Gastrocnemius medialis (tissue), 4 donors: ENCODE data around the gene MED12L. TPM values are rescaled to one million over a fixed set of nuclear protein-coding genes. Genes with fewer than 3 reads are reported as not detected.

Experiments
- ATAC-seq, 2 donors: fragments of 150-250 bp; one replicate each; pipeline ENCODE4 v1.9.1; 2016
- DNase-seq, 2 donors: peaks; one replicate each; pipeline ENCODE4 v3.0.0-alpha.2; 2019
- H3K27ac ChIP-seq, 4 donors: fragments of 200-600 bp; sonication (generic); 1 replicate in 1 of 4; 2 replicates in 3 of 4; pipeline ENCODE4 v1.5.1; 2016 to 2018; ENCODE audit warnings: mild to moderate bottlenecking in 2 of 4, moderate library complexity in 1 of 4
- H3K27me3 ChIP-seq, 3 donors: fragments of 200-600 bp; sonication (generic) in 2 of 3; 1 replicate in 1 of 3; 2 replicates in 2 of 3; pipeline versions ENCODE4 v1.5.1 to v1.6.0; 2016 to 2019; ENCODE audit warnings: mild to moderate bottlenecking in 1 of 3, moderate library complexity in 1 of 3
- H3K36me3 ChIP-seq, 2 donors: fragments of 200-600 bp; sonication (generic) in 1 of 2; one replicate each; pipeline ENCODE4 v1.5.1; 2017 to 2018
- H3K4me1 ChIP-seq, 2 donors: fragments of 200-600 bp; sonication (generic) in 1 of 2; one replicate each; pipeline ENCODE4 v1.5.1; 2016 to 2017; ENCODE audit warnings: mild to moderate bottlenecking in 2 of 2
- H3K4me3 ChIP-seq, 4 donors: fragments of 200-600 bp; sonication (generic) in 3 of 4; 1 replicate in 1 of 4; 2 replicates in 3 of 4; pipeline ENCODE4 v1.5.1; 2016 to 2019; ENCODE audit warnings: mild to moderate bottlenecking in 2 of 4
- H3K9me3 ChIP-seq, 3 donors: fragments of 200-600 bp; sonication (generic) in 2 of 3; 1 replicate in 1 of 3; 2 replicates in 2 of 3; pipeline ENCODE4 v1.5.1; 2016 to 2019
- CTCF ChIP-seq, 5 experiments: fragments of 450-650 bp in 3 of 5; fragments of 200-600 bp in 2 of 5; sonication (generic) in 2 of 5; IDR thresholded peaks in 4 of 5; conservative IDR thresholded peaks in 1 of 5; 1 replicate in 4 of 5; 2 replicates in 1 of 5; pipeline ENCODE4 v1.5.1; 2016 to 2019; ENCODE audit warnings: antibody characterized with exemption in 5 of 5, mild to moderate bottlenecking in 3 of 5, moderate library complexity in 3 of 5
- POLR2A ChIP-seq, 2 donors: fragments of 450-650 bp; IDR thresholded peaks; one replicate each; pipeline ENCODE4 v1.6.1; 2017; ENCODE audit warnings: antibody characterized with exemption in 2 of 2, mild to moderate bottlenecking in 2 of 2, moderate library complexity in 2 of 2
- in situ Hi-C, 4 donors: fragments of 200-750 bp; cut with MboI; loops; one replicate each; pipeline versions ENCODE4 v1.15.0 to v1.8.0; 2017; ENCODE audit warnings: low sequenced_read_pairs in 4 of 4
- intact Hi-C: fragments of 100-400 bp; cut with DNase I; formaldehyde crosslinking; loops from one replicate; pipeline ENCODE4 v1.15.1; 2023; ENCODE audit warnings: low total_unique reads
- total RNA-seq, 4 donors: library from RNA; depleted of rRNA; stranded (reverse); fragments of >200 nt; gene quantifications; one replicate each; pipeline versions ENCODE4 v1.1.0 to v1.2.3, GENCODE V29; 2016

Gene MED12L
- total RNA-seq, 4 donors from 2014 or later, result 0.05 to 1.2 (median 0.10) TPM

GRCh38 chr3:151393941-151394340 is 308.5 kb downstream of the MED12L start:
- no peaks in the 10 kb centered on the region for H3K36me3 ChIP-seq
- no peaks in the 10 kb centered on the region for H3K9me3 ChIP-seq
- no peak overlapping the region for H3K4me3 ChIP-seq
- in situ Hi-C loops, result no loop called here
- H3K27me3 ChIP-seq, result no peaks in the 10 kb centered on the region
- no peak for ATAC-seq
- no peak for DNase-seq
- no peak for TF ChIP-seq CTCF (IDR thresholded peaks at IDR 0.05 in 4 of 5, conservative IDR thresholded peaks at IDR 0.05 in 1 of 5)
- TF ChIP-seq POLR2A (IDR thresholded peaks at IDR 0.05), result no peak
- no peak overlapping the region for H3K27ac ChIP-seq
- intact Hi-C loops, result no loop called here
- no peaks in the 10 kb centered on the region for H3K4me1 ChIP-seq

GRCh38 chr3:151394611-151395010 is 309.1 kb downstream of the MED12L start:
- no peak for TF ChIP-seq CTCF (IDR thresholded peaks at IDR 0.05 in 4 of 5, conservative IDR thresholded peaks at IDR 0.05 in 1 of 5)
- no peak for TF ChIP-seq POLR2A (IDR thresholded peaks at IDR 0.05)
- Histone ChIP-seq H3K27me3 (no peaks in the 10 kb centered on the region), H3K27ac (no peak overlapping the region), H3K36me3 (no peaks in the 10 kb centered on the region), H3K4me1 (no peaks in the 10 kb centered on the region), H3K9me3 (no peaks in the 10 kb centered on the region), H3K4me3 (no peak overlapping the region)
- in situ Hi-C loops (no loop called here), intact Hi-C loops (no loop called here)
- DNase-seq (no peak), ATAC-seq (no peak)

GRCh38 chr3:151395806-151396205 is 310.3 kb downstream of the MED12L start:
- DNase-seq (no peak), ATAC-seq (no peak)
- no peak overlapping the region for H3K4me3 ChIP-seq
- no peaks in the 10 kb centered on the region for H3K27me3 ChIP-seq
- H3K9me3 ChIP-seq, result no peaks in the 10 kb centered on the region
- TF ChIP-seq POLR2A (IDR thresholded peaks at IDR 0.05) (no peak), CTCF (IDR thresholded peaks at IDR 0.05 in 4 of 5, conservative IDR thresholded peaks at IDR 0.05 in 1 of 5) (no peak)
- intact Hi-C loops, result no loop called here
- in situ Hi-C loops, result no loop called here
- H3K36me3 ChIP-seq, result no peaks in the 10 kb centered on the region
- no peak overlapping the region for H3K27ac ChIP-seq
- no peaks in the 10 kb centered on the region for H3K4me1 ChIP-seq

GRCh38 chr3:151398895-151399294 is 313.4 kb downstream of the MED12L start:
- Histone ChIP-seq H3K27ac (no peak overlapping the region), H3K4me1 (no peaks in the 10 kb centered on the region), H3K27me3 (no peaks in the 10 kb centered on the region), H3K36me3 (no peaks in the 10 kb centered on the region), H3K9me3 (no peaks in the 10 kb centered on the region), H3K4me3 (no peak overlapping the region)
- TF ChIP-seq POLR2A (IDR thresholded peaks at IDR 0.05), result no peak
- no peak for TF ChIP-seq CTCF (IDR thresholded peaks at IDR 0.05 in 4 of 5, conservative IDR thresholded peaks at IDR 0.05 in 1 of 5)
- in situ Hi-C loops, result no loop called here
- no peak for DNase-seq
- intact Hi-C loops, result no loop called here
- no peak for ATAC-seq

GRCh38 chr3:151400341-151400740 is 314.9 kb downstream of the MED12L start:
- Histone ChIP-seq H3K27ac (no peak overlapping the region), H3K4me1 (no peaks in the 10 kb centered on the region), H3K27me3 (no peaks in the 10 kb centered on the region), H3K4me3 (no peak overlapping the region), H3K9me3 (no peaks in the 10 kb centered on the region), H3K36me3 (no peaks in the 10 kb centered on the region)
- intact Hi-C loops, result no loop called here
- no peak for DNase-seq
- in situ Hi-C loops, result no loop called here
- ATAC-seq, result no peak
- TF ChIP-seq CTCF (IDR thresholded peaks at IDR 0.05 in 4 of 5, conservative IDR thresholded peaks at IDR 0.05 in 1 of 5) (no peak), POLR2A (IDR thresholded peaks at IDR 0.05) (no peak)
